Thyroid gland (tissue), 4 donors: Measurements from ENCODE around the gene ITFG1. TPM values are rescaled to one million over a fixed set of nuclear protein-coding genes. Genes with fewer than 3 reads are reported as not detected.

ENCODE experiments used
- DNase-seq, 2 donors: peaks; one replicate each; pipeline ENCODE4 v3.0.0-alpha.2; 2019
- H3K27ac ChIP-seq, 3 donors: fragments of 200-600 bp; sonication (generic); 1 replicate in 2 of 3; 2 replicates in 1 of 3; pipeline ENCODE4 v1.5.1; 2016 to 2019; ENCODE audit warnings: mild to moderate bottlenecking in 1 of 3, moderate library complexity in 1 of 3
- H3K27me3 ChIP-seq: fragments of 200-600 bp; sonication (generic); one replicate; pipeline ENCODE4 v1.5.1; 2019
- H3K36me3 ChIP-seq, 2 donors: fragments of 200-600 bp; sonication (generic); one replicate each; pipeline ENCODE4 v1.5.1; 2016 to 2019
- H3K4me1 ChIP-seq, 2 donors: fragments of 200-600 bp; sonication (generic); one replicate each; pipeline ENCODE4 v1.5.1; 2017 to 2019
- H3K4me3 ChIP-seq, 3 donors: fragments of 200-600 bp; sonication (generic); replicated peaks in 1 of 3; 1 replicate in 2 of 3; 2 replicates in 1 of 3; pipeline ENCODE4 v1.5.1; 2016; ENCODE audit warnings: mild to moderate bottlenecking in 1 of 3
- H3K9me3 ChIP-seq: fragments of 200-600 bp; sonication (generic); one replicate; pipeline ENCODE4 v1.5.1; 2017
- CTCF ChIP-seq, 6 experiments: fragments of 200-600 bp in 3 of 6; fragments of 450-650 bp in 3 of 6; sonication (generic) in 3 of 6; IDR thresholded peaks; one replicate each; pipeline ENCODE4 v1.5.1; 2016 to 2019; ENCODE audit warnings: antibody characterized with exemption in 6 of 6, mild to moderate bottlenecking in 2 of 6, inconsistent platforms in 1 of 6, moderate library complexity in 1 of 6
- POLR2A ChIP-seq, 2 donors: fragments of 450-650 bp; IDR thresholded peaks; one replicate each; pipeline ENCODE4 v1.6.1; 2017; ENCODE audit warnings: antibody characterized with exemption in 2 of 2, mild to moderate bottlenecking in 2 of 2, moderate library complexity in 1 of 2
- WGBS, 2 donors: methylation state at CpG; one replicate each; pipeline ENCODE4 v1.1.5; 2017; 5-methylcytosine and 5-hydroxymethylcytosine counted together
- intact Hi-C: fragments of 100-400 bp; cut with DNase I; formaldehyde crosslinking; loops from one replicate; pipeline ENCODE4 v1.15.1; 2023
- total RNA-seq, 4 donors: library from RNA; depleted of rRNA; stranded (reverse); fragments of >200 nt; gene quantifications; one replicate each; pipeline ENCODE4 v1.2.3, GENCODE V29; 2016

Gene ITFG1
- total RNA-seq, 4 donors from 2014 or later: 64.8 to 75.6 (median 71.7) TPM

GRCh38 chr16:47481698-47482374 lies 21.0 kb upstream of the ITFG1 start:
- no peaks in the 10 kb centered on the region for H3K36me3 ChIP-seq
- H3K27ac ChIP-seq: no peak overlapping the region
- TF ChIP-seq CTCF (IDR thresholded peaks at IDR 0.05): no peak
- TF ChIP-seq POLR2A (IDR thresholded peaks at IDR 0.05): no peak
- no peak overlapping the region for H3K4me3 ChIP-seq
- no peaks in the 10 kb centered on the region for H3K9me3 ChIP-seq
- DNase-seq: no peak
- intact Hi-C loops: no loop called here
- H3K4me1 ChIP-seq: peaks cover 0 to 4% of the 10 kb centered on the region in 2 donors
- WGBS, 2 donors: 78 to 80% methylated on average over 6 of the region's 6 CpGs
- H3K27me3 ChIP-seq: no peaks in the 10 kb centered on the region

- no peak overlapping the region for H3K4me3 ChIP-seq
- TF ChIP-seq CTCF (IDR thresholded peaks at IDR 0.05) (no peak), POLR2A (IDR thresholded peaks at IDR 0.05) (no peak)
- DNase-seq: no peak
- peaks cover 6 to 15% of the 10 kb centered on the region in 2 donors for H3K4me1 ChIP-seq
- intact Hi-C loops: no loop called here
- WGBS, 2 donors: 97 to 98% methylated on average over 3 of the region's 3 CpGs
- no peaks in the 10 kb centered on the region for H3K36me3 ChIP-seq
- no peaks in the 10 kb centered on the region for H3K9me3 ChIP-seq
- no peak overlapping the region for H3K27ac ChIP-seq
- no peaks in the 10 kb centered on the region for H3K27me3 ChIP-seq
Measured at GRCh38 chr16:47480410-47480809, 19.5 kb upstream of the ITFG1 start.

DNA sequence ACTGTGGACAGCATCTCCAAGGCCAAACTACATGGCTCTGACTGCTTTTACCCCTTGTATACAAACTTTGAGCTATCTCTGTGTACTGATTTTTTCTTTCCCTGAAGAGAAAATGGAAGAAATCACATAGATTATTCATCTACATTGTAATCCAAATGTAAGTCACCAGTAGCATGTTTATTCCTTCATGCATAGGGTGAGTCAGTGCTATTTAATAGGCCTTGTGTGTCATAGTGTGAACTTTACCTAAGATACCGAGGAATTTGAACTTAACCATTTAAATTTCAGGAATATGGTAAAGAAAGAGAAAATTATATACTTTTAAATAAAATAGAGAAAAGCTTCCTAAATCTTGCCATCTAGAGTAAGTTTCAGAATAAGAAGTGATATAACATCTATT lies 16.8 kb upstream of the ITFG1 start:
- Histone ChIP-seq H3K9me3 (no peaks in the 10 kb centered on the region), H3K27me3 (no peaks in the 10 kb centered on the region), H3K36me3 (no peaks in the 10 kb centered on the region), H3K4me3 (no peak overlapping the region), H3K27ac (no peak overlapping the region), H3K4me1 (peaks cover 6 to 17% of the 10 kb centered on the region in 2 donors)
- 90 to 98% methylated on average over 1 of the region's 1 CpG for WGBS, 2 donors
- TF ChIP-seq CTCF (IDR thresholded peaks at IDR 0.05) (no peak), POLR2A (IDR thresholded peaks at IDR 0.05) (no peak)
- intact Hi-C loops: no loop called here
- no peak for DNase-seq

DNA sequence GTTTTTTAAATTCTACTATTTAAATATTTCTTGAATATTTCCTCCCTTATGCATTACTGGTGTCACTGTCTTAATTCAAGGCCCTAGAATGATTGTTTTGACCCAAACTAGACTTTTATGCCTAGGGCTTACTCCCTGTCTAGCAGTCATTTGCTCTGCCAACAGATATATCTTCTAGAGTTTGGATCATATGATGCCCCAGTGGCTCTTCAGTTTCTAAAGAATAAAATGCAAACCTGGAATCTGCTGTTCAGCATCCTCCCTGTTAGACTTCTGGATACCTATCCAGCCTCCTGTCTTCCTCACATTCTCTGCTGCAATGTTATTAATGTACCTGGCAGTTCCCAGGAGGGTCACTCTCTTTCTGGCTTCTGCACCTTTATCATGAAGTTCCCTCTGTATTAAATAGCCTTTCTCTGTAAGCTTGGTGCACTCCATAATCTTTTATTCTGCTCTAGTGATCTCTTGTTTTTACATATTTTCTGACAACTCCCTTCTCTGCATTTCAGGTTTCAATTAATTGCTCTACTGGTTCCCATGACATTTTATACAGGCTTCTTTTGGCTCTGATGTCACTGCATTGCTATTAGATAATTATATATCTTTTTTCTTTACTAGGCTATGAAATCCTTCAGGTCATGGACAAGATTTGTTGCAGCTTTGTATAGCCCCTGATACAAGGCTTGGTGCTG lies 15.9 kb upstream of the ITFG1 start:
- TF ChIP-seq POLR2A (IDR thresholded peaks at IDR 0.05): no peak
- no peak for TF ChIP-seq CTCF (IDR thresholded peaks at IDR 0.05)
- H3K27me3 ChIP-seq: no peaks in the 10 kb centered on the region
- H3K4me1 ChIP-seq: peaks cover 6 to 17% of the 10 kb centered on the region in 2 donors
- H3K4me3 ChIP-seq: no peak overlapping the region
- DNase-seq: no peak
- intact Hi-C loops: no loop called here
- no peaks in the 10 kb centered on the region for H3K36me3 ChIP-seq
- H3K27ac ChIP-seq: no peak overlapping the region
- H3K9me3 ChIP-seq: no peaks in the 10 kb centered on the region

- 24% methylated on average over 1 of the region's 1 CpG for WGBS, 2 donors
- H3K36me3 ChIP-seq: no peaks in the 10 kb centered on the region
- intact Hi-C loops: no loop called here
- H3K4me3 ChIP-seq: no peak overlapping the region
- no peaks in the 10 kb centered on the region for H3K9me3 ChIP-seq
- no peak overlapping the region for H3K27ac ChIP-seq
- no peaks in the 10 kb centered on the region for H3K27me3 ChIP-seq
- DNase-seq: no peak
- peaks cover 6 to 20% of the 10 kb centered on the region in 2 donors for H3K4me1 ChIP-seq
- TF ChIP-seq POLR2A (IDR thresholded peaks at IDR 0.05) (no peak), CTCF (IDR thresholded peaks at IDR 0.05) (no peak)
Measured at GRCh38 chr16:47475786-47476185, 14.9 kb upstream of the ITFG1 start.
